Gastroesophageal sphincter (tissue), 4 donors: ENCODE data around the gene NLRP1. TPM values are rescaled to one million over a fixed set of nuclear protein-coding genes. Genes with fewer than 3 reads are reported as not detected.
A peak's percentile ranks its signal among the peaks of the same experiment; 100 is the strongest.

Source experiments
- ATAC-seq: fragments of 150-250 bp; one replicate; pipeline ENCODE4 v1.9.1; 2016; ENCODE audit warnings: mild to moderate bottlenecking, moderate library complexity
- H3K27ac ChIP-seq, 4 donors: fragments of 200-600 bp; sonication (generic) in 3 of 4; 1 replicate in 3 of 4; 2 replicates in 1 of 4; pipeline ENCODE4 v1.5.1; 2016 to 2019
- H3K27me3 ChIP-seq: fragments of 200-600 bp; sonication (generic); one replicate; pipeline ENCODE4 v1.5.1; 2019
- H3K36me3 ChIP-seq, 2 donors: fragments of 200-600 bp; sonication (generic); one replicate each; pipeline ENCODE4 v1.5.1; 2019; ENCODE audit warnings: control low read depth in 1 of 2
- H3K4me1 ChIP-seq, 3 donors: fragments of 200-600 bp; sonication (generic); 1 replicate in 2 of 3; 2 replicates in 1 of 3; pipeline ENCODE4 v1.5.1; 2016 to 2019; ENCODE audit warnings: control low read depth in 2 of 3
- H3K4me3 ChIP-seq, 2 donors: fragments of 200-600 bp; sonication (generic); one replicate each; pipeline ENCODE4 v1.5.1; 2019; ENCODE audit warnings: mild to moderate bottlenecking in 1 of 2, moderate library complexity in 1 of 2
- H3K9me3 ChIP-seq, 3 donors: fragments of 200-600 bp; sonication (generic); one replicate each; pipeline ENCODE4 v1.5.1; 2017 to 2019; ENCODE audit warnings: control low read depth in 2 of 3
- EP300 ChIP-seq: sonication (generic); formaldehyde crosslinking; IDR thresholded peaks from one replicate; pipeline ENCODE4 v1.6.1; 2017; ENCODE audit warnings: antibody characterized with exemption, mild to moderate bottlenecking
- POLR2A ChIP-seq, 2 donors: fragments of 450-650 bp; IDR thresholded peaks; one replicate each; pipeline ENCODE4 v1.6.1; 2017; ENCODE audit warnings: antibody characterized with exemption in 2 of 2, mild to moderate bottlenecking in 2 of 2, moderate library complexity in 1 of 2
- POLR2AphosphoS5 ChIP-seq: sonication (generic); formaldehyde crosslinking; IDR thresholded peaks from one replicate; pipeline ENCODE4 v1.6.1; 2017; ENCODE audit warnings: antibody characterized with exemption
- WGBS, 2 donors: methylation state at CpG; one replicate each; pipeline ENCODE4 v1.1.5; 2018; ENCODE audit warnings: low coverage in 1 of 2; 5-methylcytosine and 5-hydroxymethylcytosine counted together
- total RNA-seq, 4 donors: library from RNA; depleted of rRNA; stranded (reverse); fragments of >200 nt; gene quantifications; one replicate each; pipeline ENCODE4 v1.1.0, GENCODE V29; 2016
- TF ChIP-seq, protein P1 (sequence below), 4 experiments: fragments of 200-600 bp in 2 of 4; fragments of 450-650 bp in 2 of 4; sonication (generic) in 1 of 4; IDR thresholded peaks; one replicate each; pipeline ENCODE4 v1.5.1; 2017 to 2019; ENCODE audit warnings: antibody characterized with exemption in 4 of 4, mild to moderate bottlenecking in 2 of 4, moderate library complexity in 2 of 4

The NLRP1 gene
- total RNA-seq, 4 donors from 2014 or later: 8.2 to 26.0 (median 19.6) TPM

DNA sequence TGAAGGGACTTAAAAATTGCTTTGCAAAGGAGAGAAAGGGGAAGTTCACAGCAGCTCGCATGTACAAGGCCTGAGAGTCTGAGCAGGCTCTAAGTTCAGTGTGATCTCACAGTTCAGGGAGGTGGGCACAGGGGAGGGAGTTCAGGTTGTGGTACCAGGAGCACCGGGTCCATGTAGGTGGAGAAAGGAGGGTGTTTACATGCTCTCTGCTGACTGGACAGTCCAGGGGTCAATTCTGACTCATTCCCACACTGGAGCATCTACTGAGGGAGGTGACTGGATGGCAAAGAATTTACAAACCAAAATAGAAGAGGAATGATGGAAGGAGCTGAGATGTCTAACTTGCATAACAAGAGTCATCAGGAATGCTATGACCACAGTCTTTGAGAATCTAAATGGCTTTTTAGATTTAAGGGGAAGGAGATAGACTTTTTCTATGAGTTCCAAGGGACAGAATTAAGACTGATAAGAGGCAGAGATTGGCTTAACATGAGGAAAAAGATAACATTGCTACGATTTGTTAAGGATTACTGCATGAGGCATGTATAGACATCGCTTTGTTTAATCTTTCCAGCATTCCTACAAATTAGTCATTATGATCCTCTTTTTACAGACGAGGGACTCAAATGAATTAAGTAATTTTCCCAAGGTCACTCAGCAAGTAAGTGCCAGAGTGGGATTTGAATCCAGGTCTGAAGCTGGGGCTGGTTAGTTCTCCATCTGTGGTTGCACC, 68.1 kb downstream of the NLRP1 start:
- TF ChIP-seq EP300 (no peak), POLR2AphosphoS5 (peak; percentile 48), POLR2A (IDR thresholded peaks at IDR 0.05) (no peak)
- 43 to 46% methylated on average over 5 of the region's 5 CpGs for WGBS, 2 donors
- ATAC-seq: peak; percentile 69

DNA sequence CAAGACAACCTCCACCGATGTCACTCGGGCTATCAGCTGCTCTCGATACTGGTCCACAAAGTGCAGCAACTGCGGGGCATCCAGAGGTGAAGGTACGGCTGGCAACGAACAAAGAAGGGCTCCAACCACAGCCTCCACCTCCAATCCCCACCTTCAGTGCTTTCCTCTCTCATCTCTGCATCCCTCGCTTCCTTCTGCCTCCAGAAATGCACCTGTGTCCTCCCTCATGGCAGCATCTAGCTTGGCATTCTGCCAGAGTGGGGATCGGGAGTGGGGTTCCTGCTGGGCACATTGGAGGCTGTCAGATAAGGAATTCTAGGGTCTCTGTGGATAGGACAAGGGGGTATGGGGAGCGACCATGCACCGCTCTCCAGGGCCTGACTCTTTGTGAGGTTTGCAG, 69.3 kb downstream of the NLRP1 start:
- no peak for ATAC-seq
- TF ChIP-seq POLR2A (IDR thresholded peaks at IDR 0.05) (no peak), EP300 (no peak), POLR2AphosphoS5 (no peak)
- TF ChIP-seq, protein P1, sequence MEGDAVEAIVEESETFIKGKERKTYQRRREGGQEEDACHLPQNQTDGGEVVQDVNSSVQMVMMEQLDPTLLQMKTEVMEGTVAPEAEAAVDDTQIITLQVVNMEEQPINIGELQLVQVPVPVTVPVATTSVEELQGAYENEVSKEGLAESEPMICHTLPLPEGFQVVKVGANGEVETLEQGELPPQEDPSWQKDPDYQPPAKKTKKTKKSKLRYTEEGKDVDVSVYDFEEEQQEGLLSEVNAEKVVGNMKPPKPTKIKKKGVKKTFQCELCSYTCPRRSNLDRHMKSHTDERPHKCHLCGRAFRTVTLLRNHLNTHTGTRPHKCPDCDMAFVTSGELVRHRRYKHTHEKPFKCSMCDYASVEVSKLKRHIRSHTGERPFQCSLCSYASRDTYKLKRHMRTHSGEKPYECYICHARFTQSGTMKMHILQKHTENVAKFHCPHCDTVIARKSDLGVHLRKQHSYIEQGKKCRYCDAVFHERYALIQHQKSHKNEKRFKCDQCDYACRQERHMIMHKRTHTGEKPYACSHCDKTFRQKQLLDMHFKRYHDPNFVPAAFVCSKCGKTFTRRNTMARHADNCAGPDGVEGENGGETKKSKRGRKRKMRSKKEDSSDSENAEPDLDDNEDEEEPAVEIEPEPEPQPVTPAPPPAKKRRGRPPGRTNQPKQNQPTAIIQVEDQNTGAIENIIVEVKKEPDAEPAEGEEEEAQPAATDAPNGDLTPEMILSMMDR (IDR thresholded peaks at IDR 0.05): no peak
- no peaks in the 10 kb centered on the region for H3K27me3 ChIP-seq
- no peaks in the 10 kb centered on the region for H3K4me1 ChIP-seq
- no peaks in the 10 kb centered on the region for H3K9me3 ChIP-seq
- no peak overlapping the region for H3K27ac ChIP-seq
- WGBS, 2 donors: 96% methylated on average over 7 of the region's 10 CpGs; no CpG with 5 or more reads in 1 of the 2 donors
- H3K36me3 ChIP-seq: peaks cover 0 to 20% of the 10 kb centered on the region in 2 donors
- H3K4me3 ChIP-seq: no peak overlapping the region

More for the DNA sequence above, 68.1 kb downstream of the NLRP1 start:
- H3K36me3 ChIP-seq: peaks cover 0 to 23% of the 10 kb centered on the region in 2 donors
- H3K27ac ChIP-seq: peak overlapping the region in 2 of 4 donors; percentile 33 to 60
- no peaks in the 10 kb centered on the region for H3K9me3 ChIP-seq
- H3K4me1 ChIP-seq: no peaks in the 10 kb centered on the region
- H3K27me3 ChIP-seq: no peaks in the 10 kb centered on the region
- no peak overlapping the region for H3K4me3 ChIP-seq

DNA sequence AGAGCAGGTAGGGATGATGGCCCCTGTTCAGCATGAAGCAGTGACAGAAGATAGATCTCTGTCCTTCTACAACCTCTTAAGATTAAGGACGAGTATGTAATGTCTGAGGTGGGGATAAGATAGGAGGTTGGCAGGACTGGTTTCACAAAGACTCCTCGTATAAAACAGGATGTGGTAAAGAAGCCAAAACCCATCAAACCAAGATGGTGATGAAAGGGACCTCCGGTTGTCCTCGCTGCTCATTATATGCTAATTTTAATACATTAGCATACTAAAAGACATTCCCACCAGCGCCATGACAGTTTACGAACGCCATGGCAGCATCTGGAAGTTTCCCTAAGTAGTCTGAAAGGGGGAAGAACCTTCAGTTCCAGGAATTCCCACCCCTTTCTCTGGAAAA, 70.7 kb downstream of the NLRP1 start:
- Histone ChIP-seq H3K36me3 (peaks cover 0 to 20% of the 10 kb centered on the region in 2 donors), H3K27me3 (no peaks in the 10 kb centered on the region), H3K4me1 (no peaks in the 10 kb centered on the region), H3K9me3 (no peaks in the 10 kb centered on the region), H3K4me3 (no peak overlapping the region), H3K27ac (no peak overlapping the region)
- 66 to 70% methylated on average over 7 of the region's 7 CpGs for WGBS, 2 donors
- TF ChIP-seq POLR2A (IDR thresholded peaks at IDR 0.05) (no peak), POLR2AphosphoS5 (no peak)
- TF ChIP-seq, protein P1 (IDR thresholded peaks at IDR 0.05): no peak
- ATAC-seq: no peak

DNA sequence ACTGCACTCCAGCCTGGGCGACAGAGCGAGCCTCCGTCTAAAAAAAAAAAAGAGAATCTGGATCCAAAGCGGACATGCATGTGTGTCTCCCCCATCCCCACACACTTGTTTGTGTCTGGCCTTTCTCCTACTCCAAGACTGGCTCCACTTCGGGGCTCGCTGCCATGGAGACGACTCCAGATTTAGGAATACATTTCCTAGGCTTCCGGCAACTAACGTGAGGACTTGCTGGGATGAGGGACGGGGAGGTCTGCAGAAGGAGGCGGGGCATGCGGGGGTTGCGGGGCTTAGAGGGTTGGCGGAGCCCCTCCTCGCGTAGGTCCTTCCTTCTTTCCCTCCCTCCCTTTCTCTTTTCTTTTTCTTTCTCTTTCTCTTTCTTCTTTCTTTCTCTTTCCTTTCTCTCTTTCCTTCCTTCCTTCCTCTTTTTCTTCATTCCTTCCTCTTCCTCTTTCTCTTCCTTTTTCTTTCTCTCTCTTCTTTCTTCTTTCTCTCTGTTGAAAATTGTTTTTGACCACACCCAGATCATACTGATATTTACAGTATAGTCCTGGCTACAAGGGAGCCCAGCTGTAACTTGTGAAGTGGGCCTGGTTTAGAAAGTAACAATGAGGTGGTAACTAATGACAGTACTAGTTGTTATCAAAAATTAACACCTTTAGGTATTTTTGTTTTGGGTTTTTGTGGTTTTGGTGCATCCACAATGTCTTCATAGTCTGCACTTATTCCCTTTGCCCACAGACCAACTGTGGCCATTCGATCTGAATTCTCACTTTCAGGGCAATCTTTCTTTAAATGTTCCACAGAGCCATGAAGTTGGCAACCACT, 72.7 kb downstream of the NLRP1 start:
- no peak for ATAC-seq
- peaks cover 0 to 15% of the 10 kb centered on the region in 2 donors for H3K36me3 ChIP-seq
- H3K27me3 ChIP-seq: no peaks in the 10 kb centered on the region
- WGBS, 2 donors: 37 to 42% methylated on average over 15 to 17 of the region's 17 CpGs
- H3K4me3 ChIP-seq: peak overlapping the region in 1 of 2 donors; percentile 34
- H3K4me1 ChIP-seq: no peaks in the 10 kb centered on the region
- H3K9me3 ChIP-seq: no peaks in the 10 kb centered on the region
- no peak overlapping the region for H3K27ac ChIP-seq
- TF ChIP-seq EP300: no peak
- TF ChIP-seq, protein P1 (IDR thresholded peaks at IDR 0.05): no peak
- TF ChIP-seq POLR2A (IDR thresholded peaks at IDR 0.05): no peak
- TF ChIP-seq POLR2AphosphoS5: no peak

DNA sequence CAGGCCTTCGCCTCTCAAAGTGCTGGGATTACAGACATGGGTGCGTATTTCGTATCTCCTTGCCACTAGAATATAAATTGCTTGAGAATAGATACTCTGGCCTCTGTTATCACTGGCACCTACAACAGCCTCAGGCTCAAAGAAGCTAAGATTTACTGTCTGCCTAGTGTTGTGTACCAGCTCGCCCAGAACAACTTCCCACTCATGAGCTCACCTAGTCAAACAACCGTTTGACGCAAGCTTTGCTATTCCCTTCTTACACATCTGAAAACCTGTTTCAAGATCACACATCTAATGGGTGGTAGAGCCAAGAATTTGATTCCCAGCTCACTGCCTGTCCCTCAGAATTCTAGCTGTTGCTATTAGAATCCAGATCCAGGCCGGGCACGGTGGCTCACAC, 73.5 kb downstream of the NLRP1 start:
- TF ChIP-seq POLR2A (IDR thresholded peaks at IDR 0.05) (no peak), POLR2AphosphoS5 (no peak), EP300 (no peak)
- TF ChIP-seq, protein P1 (IDR thresholded peaks at IDR 0.05): no peak
- Histone ChIP-seq H3K27ac (no peak overlapping the region), H3K27me3 (no peaks in the 10 kb centered on the region), H3K4me1 (no peaks in the 10 kb centered on the region), H3K36me3 (peaks cover 0 to 15% of the 10 kb centered on the region in 2 donors), H3K9me3 (no peaks in the 10 kb centered on the region), H3K4me3 (no peak overlapping the region)
- 85 to 100% methylated on average over 1 to 7 of the region's 8 CpGs for WGBS, 2 donors
- ATAC-seq: no peak
